ENCODE measurements around the gene TMPO. TPM values are rescaled to one million over a fixed set of nuclear protein-coding genes. Genes with fewer than 3 reads are reported as not detected.
"Not testable (repeated sequence)": the region's sequence is repeated elsewhere in the genome, so short reads cannot be mapped to it uniquely, and the experiment has no call there.

TMPO gene
- total RNA-seq, 1 donor = 52.1 TPM

GRCh38 chr12:98595243-98595988 lies 80.0 kb downstream of the TMPO start:
- peaks cover 49% of the 10 kb centered on the region for H3K36me3 ChIP-seq (ENCODE audit: insufficient read depth, low read length)
- peaks cover 51% of the 10 kb centered on the region for H4K20me1 ChIP-seq (ENCODE audit: insufficient read depth, low read length)
- peak overlapping the region; percentile 94 for H3K4me2 ChIP-seq (ENCODE audit: insufficient read depth, low read length)
- H2AFZ ChIP-seq (ENCODE audit: low read length) = no peak overlapping the region
- H3K27me3 ChIP-seq (ENCODE audit: insufficient read depth, low read length) = no peaks in the 10 kb centered on the region
- peaks cover 15% of the 10 kb centered on the region for H3K4me1 ChIP-seq (ENCODE audit: insufficient read depth, low read length)
- DNase-seq (ENCODE audit: insufficient read length, low spot score, missing footprints) = no peak
- H3K27ac ChIP-seq (ENCODE audit: low read depth, low read length) = peak overlapping the region; percentile 95
- H3K79me2 ChIP-seq (ENCODE audit: insufficient read depth, low read length) = peaks cover 59% of the 10 kb centered on the region
- no peaks in the 10 kb centered on the region for H3K9me3 ChIP-seq (ENCODE audit: low read depth, low read length)
- TF ChIP-seq, protein P1, sequence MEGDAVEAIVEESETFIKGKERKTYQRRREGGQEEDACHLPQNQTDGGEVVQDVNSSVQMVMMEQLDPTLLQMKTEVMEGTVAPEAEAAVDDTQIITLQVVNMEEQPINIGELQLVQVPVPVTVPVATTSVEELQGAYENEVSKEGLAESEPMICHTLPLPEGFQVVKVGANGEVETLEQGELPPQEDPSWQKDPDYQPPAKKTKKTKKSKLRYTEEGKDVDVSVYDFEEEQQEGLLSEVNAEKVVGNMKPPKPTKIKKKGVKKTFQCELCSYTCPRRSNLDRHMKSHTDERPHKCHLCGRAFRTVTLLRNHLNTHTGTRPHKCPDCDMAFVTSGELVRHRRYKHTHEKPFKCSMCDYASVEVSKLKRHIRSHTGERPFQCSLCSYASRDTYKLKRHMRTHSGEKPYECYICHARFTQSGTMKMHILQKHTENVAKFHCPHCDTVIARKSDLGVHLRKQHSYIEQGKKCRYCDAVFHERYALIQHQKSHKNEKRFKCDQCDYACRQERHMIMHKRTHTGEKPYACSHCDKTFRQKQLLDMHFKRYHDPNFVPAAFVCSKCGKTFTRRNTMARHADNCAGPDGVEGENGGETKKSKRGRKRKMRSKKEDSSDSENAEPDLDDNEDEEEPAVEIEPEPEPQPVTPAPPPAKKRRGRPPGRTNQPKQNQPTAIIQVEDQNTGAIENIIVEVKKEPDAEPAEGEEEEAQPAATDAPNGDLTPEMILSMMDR (IDR thresholded peaks at IDR 0.05; ENCODE audit: extremely low read depth, low read depth, low read length) = no peak
- peak overlapping the region; percentile 100 for H3K4me3 ChIP-seq (ENCODE audit: insufficient read depth, low read length)

- not testable (repeated sequence) for H3K27me3 ChIP-seq (ENCODE audit: insufficient read depth, low read length); H3K4me2 ChIP-seq (ENCODE audit: insufficient read depth, low read length); DNase-seq (ENCODE audit: insufficient read length, low spot score, missing footprints); H2AFZ ChIP-seq (ENCODE audit: low read length); H3K4me3 ChIP-seq (ENCODE audit: insufficient read depth, low read length); H3K9me3 ChIP-seq (ENCODE audit: low read depth, low read length); H3K27ac ChIP-seq (ENCODE audit: low read depth, low read length)
- peaks cover 64% of the 10 kb centered on the region for H3K79me2 ChIP-seq (ENCODE audit: insufficient read depth, low read length)
- peaks cover 15% of the 10 kb centered on the region for H3K4me1 ChIP-seq (ENCODE audit: insufficient read depth, low read length)
- peaks cover 58% of the 10 kb centered on the region for H4K20me1 ChIP-seq (ENCODE audit: insufficient read depth, low read length)
- H3K36me3 ChIP-seq (ENCODE audit: insufficient read depth, low read length) = peaks cover 68% of the 10 kb centered on the region
These were observed 81.9 kb downstream of the TMPO start for GRCh38 chr12:98597313-98597712.

Small RNA genes lying within 50 kb of the gene (small RNA-seq; reads per million reads assigned to genes)
- gene SNORA53 = 55.4 reads per million, percentile 96 among the genes with 10 or more reads in this experiment

Other genes starting within 250 kb of the TMPO start
- 682 and 771 TPM in 2 replicates for gene SLC25A3, start 78.1 kb downstream of the TMPO start, total RNA-seq
- 47.4 and 57.8 TPM in 2 replicates for gene IKBIP, start 129.2 kb downstream of the TMPO start, total RNA-seq
- 15.2 and 21.8 TPM in 2 replicates for gene APAF1, start 129.7 kb downstream of the TMPO start, total RNA-seq

Data from osteoblast (primary cell).